ENCODE data around the gene C11orf54.

GRCh38 chr11:93697611-93698010 lies 43.9 kb upstream of the C11orf54 start:
- TF ChIP-seq EZH2 (IDR thresholded peaks at IDR 0.05; ENCODE audit: borderline replicate concordance, low read length) (no peak), CTCF (IDR thresholded peaks at IDR 0.05; ENCODE audit: low read length) (no peak)
